HL-60 (cell line): ENCODE results near the gene RHO.

Experiments used
- DNase-seq, 2 experiments: peaks; one replicate each; pipeline ENCODE4 v3.0.0-alpha.2; 2010 to 2020; ENCODE audit warnings: low read depth in 1 of 2, low spot score in 1 of 2
- H3K27ac ChIP-seq: fragments of 250-450 bp; sonication (Bioruptor Pico); replicated peaks from 2 replicates; pipeline ENCODE4 v1.5.1; 2020; ENCODE audit warnings: mild to moderate bottlenecking, moderate library complexity
- H3K27me3 ChIP-seq: fragments of 250-450 bp; sonication (Bioruptor Pico); 2 replicates; pipeline ENCODE4 v1.5.1; 2021; ENCODE audit warnings: mild to moderate bottlenecking, moderate library complexity; ENCODE audit not compliant: insufficient read depth, poor library complexity, severe bottlenecking
- H3K4me3 ChIP-seq: replicated peaks from 2 replicates; pipeline ENCODE4 v1.5.1; 2011; ENCODE audit warnings: mild to moderate bottlenecking, control low read depth, low read length; ENCODE audit not compliant: insufficient read depth
- GABPA ChIP-seq: IDR thresholded peaks from 2 replicates; pipeline ENCODE4 v1.6.1; 2012; ENCODE audit warnings: low read depth
- POLR2AphosphoS5 ChIP-seq: IDR thresholded peaks from 2 replicates; pipeline ENCODE4 v1.6.1; 2012; ENCODE audit warnings: low read depth
- SPI1 ChIP-seq: IDR thresholded peaks from 2 replicates; pipeline ENCODE4 v1.6.1; 2012; ENCODE audit warnings: low read depth, mild to moderate bottlenecking, borderline replicate concordance
- TF ChIP-seq, protein P1 (sequence below): IDR thresholded peaks from 2 replicates; pipeline ENCODE4 v1.6.1; 2012; ENCODE audit warnings: low read depth; ENCODE audit not compliant: insufficient replicate concordance
- TF ChIP-seq, protein P2 (sequence below): IDR thresholded peaks from one replicate; pipeline ENCODE4 v1.5.1; 2011; ENCODE audit warnings: low read length, control low read depth, inconsistent platforms; ENCODE audit not compliant: insufficient read depth

The RHO gene

DNA sequence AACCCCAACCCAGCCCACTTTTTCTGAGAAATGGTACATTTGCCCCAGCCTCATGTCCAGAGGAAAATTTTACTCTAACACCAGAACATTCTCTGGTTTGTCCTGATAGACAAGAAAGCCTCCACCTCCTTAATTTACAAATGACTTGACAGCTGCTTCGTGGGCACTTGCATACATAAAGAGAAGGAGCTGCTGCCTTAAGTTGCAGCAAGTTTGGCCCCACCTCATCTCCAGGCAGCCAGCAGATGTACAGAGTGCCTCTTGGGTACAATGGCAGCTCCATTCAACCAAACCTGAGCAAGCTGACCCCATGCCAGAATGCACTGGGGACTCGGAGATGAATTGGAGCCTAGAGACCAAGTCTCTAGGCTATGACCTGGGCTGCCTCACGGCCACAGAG, 8.4 kb downstream of the RHO start:
- no peak overlapping the region for H3K4me3 ChIP-seq
- no peak for DNase-seq
- TF ChIP-seq, protein P1, sequence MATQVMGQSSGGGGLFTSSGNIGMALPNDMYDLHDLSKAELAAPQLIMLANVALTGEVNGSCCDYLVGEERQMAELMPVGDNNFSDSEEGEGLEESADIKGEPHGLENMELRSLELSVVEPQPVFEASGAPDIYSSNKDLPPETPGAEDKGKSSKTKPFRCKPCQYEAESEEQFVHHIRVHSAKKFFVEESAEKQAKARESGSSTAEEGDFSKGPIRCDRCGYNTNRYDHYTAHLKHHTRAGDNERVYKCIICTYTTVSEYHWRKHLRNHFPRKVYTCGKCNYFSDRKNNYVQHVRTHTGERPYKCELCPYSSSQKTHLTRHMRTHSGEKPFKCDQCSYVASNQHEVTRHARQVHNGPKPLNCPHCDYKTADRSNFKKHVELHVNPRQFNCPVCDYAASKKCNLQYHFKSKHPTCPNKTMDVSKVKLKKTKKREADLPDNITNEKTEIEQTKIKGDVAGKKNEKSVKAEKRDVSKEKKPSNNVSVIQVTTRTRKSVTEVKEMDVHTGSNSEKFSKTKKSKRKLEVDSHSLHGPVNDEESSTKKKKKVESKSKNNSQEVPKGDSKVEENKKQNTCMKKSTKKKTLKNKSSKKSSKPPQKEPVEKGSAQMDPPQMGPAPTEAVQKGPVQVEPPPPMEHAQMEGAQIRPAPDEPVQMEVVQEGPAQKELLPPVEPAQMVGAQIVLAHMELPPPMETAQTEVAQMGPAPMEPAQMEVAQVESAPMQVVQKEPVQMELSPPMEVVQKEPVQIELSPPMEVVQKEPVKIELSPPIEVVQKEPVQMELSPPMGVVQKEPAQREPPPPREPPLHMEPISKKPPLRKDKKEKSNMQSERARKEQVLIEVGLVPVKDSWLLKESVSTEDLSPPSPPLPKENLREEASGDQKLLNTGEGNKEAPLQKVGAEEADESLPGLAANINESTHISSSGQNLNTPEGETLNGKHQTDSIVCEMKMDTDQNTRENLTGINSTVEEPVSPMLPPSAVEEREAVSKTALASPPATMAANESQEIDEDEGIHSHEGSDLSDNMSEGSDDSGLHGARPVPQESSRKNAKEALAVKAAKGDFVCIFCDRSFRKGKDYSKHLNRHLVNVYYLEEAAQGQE, result no peak
- TF ChIP-seq POLR2AphosphoS5 (no peak), GABPA (no peak), SPI1 (no peak)
- TF ChIP-seq, protein P2, sequence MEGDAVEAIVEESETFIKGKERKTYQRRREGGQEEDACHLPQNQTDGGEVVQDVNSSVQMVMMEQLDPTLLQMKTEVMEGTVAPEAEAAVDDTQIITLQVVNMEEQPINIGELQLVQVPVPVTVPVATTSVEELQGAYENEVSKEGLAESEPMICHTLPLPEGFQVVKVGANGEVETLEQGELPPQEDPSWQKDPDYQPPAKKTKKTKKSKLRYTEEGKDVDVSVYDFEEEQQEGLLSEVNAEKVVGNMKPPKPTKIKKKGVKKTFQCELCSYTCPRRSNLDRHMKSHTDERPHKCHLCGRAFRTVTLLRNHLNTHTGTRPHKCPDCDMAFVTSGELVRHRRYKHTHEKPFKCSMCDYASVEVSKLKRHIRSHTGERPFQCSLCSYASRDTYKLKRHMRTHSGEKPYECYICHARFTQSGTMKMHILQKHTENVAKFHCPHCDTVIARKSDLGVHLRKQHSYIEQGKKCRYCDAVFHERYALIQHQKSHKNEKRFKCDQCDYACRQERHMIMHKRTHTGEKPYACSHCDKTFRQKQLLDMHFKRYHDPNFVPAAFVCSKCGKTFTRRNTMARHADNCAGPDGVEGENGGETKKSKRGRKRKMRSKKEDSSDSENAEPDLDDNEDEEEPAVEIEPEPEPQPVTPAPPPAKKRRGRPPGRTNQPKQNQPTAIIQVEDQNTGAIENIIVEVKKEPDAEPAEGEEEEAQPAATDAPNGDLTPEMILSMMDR, result no peak
- no peaks in the 10 kb centered on the region for H3K27me3 ChIP-seq
- no peak overlapping the region for H3K27ac ChIP-seq

DNA sequence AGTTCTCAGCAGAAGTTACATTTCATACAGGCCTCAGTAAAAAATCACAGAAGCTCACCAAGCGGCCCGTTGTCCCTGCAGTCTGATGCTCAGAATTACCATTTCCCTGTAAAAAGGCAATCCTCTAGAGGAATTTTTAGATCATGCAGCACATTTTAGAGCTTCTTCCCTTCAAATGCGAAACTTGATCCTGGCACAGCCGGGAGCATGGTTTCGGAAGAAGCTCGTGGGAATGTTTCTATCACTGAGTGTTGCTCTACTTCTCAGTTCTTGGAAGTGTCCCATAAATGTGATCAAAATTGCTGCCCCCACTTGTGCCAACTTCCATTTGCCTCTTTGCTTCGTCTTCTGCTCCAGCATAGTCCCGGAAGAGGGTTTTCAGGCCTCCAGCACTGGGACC, 10.8 kb downstream of the RHO start:
- no peaks in the 10 kb centered on the region for H3K27me3 ChIP-seq

DNA sequence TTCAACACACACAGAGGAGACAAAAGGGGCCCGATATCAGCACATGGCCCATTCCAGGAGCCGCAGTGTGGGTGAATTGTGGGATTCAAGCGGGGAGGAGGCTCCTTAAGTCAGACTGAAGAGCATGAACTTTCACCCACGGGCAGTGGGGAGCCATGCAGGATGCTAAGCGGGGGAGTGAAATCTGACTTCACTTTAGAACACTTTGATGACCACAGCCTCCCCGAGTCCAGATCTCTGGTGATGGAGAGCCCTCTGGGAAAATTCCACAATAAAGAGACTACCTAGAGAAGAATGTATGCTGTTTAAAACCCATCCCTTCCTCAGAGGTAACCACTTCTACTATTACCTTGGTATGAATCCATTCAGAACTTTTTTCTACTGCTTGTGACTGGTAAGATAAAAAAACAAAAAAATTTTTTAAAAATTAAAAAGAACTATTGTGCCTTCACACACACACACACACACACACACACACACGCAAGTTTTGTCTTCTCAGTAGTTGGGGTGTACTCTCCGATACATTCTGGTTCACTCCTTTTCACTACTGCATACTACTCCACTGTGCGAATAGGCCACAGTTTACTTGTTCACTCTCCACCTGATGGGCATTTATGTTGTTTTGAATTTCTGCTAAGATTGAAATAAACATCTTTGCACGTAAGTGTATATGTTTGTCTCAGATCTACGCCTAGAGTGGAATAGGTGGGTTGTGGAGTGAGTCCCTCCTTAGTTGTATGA, 12.5 kb downstream of the RHO start:
- Histone ChIP-seq H3K4me3 (no peak overlapping the region), H3K27ac (no peak overlapping the region), H3K27me3 (no peaks in the 10 kb centered on the region)
- no peak for TF ChIP-seq SPI1
- no peak for TF ChIP-seq POLR2AphosphoS5
- TF ChIP-seq, protein P2, result no peak
- TF ChIP-seq GABPA, result no peak
- TF ChIP-seq, protein P1, result no peak
- no peak for DNase-seq

More for the DNA sequence above, 10.8 kb downstream of the RHO start:
- DNase-seq, result no peak
- no peak for TF ChIP-seq GABPA
- TF ChIP-seq, protein P1, result no peak
- TF ChIP-seq POLR2AphosphoS5, result no peak
- no peak for TF ChIP-seq SPI1
- TF ChIP-seq, protein P2, result no peak
- H3K27ac ChIP-seq, result no peak overlapping the region
- H3K4me3 ChIP-seq, result no peak overlapping the region
